CD14-positive monocyte (primary cell): ENCODE measurements around the gene DIRAS1. TPM values are rescaled to one million over a fixed set of nuclear protein-coding genes. Genes with fewer than 3 reads are reported as not detected.
"Not testable (repeated sequence)": the region's sequence is repeated elsewhere in the genome, so short reads cannot be mapped to it uniquely, and the experiment has no call there.

Experiments
- DNase-seq, 3 donors: peaks; one replicate each; pipeline ENCODE4 v3.0.0-alpha.2; 2011 to 2022
- H2AFZ ChIP-seq: 2 replicates; pipeline ENCODE4 v1.6.0; 2012; ENCODE audit warnings: mild to moderate bottlenecking, low read depth, low read length, inconsistent platforms; ENCODE audit not compliant: insufficient read depth, poor library complexity, severe bottlenecking
- H3K27ac ChIP-seq, 2 donors: 1 replicate in 1 of 2; 2 replicates in 1 of 2; pipeline ENCODE4 v1.5.1; 2012 to 2013; ENCODE audit warnings: low read length in 2 of 2, control low read depth in 1 of 2, inconsistent platforms in 1 of 2, low read depth in 1 of 2, mild to moderate bottlenecking in 1 of 2
- H3K27me3 ChIP-seq, 2 donors: one replicate each; pipeline versions ENCODE4 v1.6.0 to v1.6.1; 2011 to 2013; ENCODE audit warnings: low read length in 2 of 2; ENCODE audit not compliant: control insufficient read depth in 2 of 2, insufficient read depth in 2 of 2
- H3K36me3 ChIP-seq, 2 donors: replicated peaks in 1 of 2; 1 replicate in 1 of 2; 2 replicates in 1 of 2; pipeline versions ENCODE4 v1.5.1 to v1.6.1; 2012 to 2013; ENCODE audit warnings: low read length in 2 of 2, control low read depth in 1 of 2, inconsistent platforms in 1 of 2, mild to moderate bottlenecking in 1 of 2; ENCODE audit not compliant: insufficient read depth in 2 of 2, control insufficient read depth in 1 of 2
- H3K4me1 ChIP-seq, 2 donors: 1 replicate in 1 of 2; 2 replicates in 1 of 2; pipeline versions ENCODE4 v1.5.1 to v1.6.1; 2012 to 2013; ENCODE audit warnings: low read length in 2 of 2, control low read depth in 1 of 2, inconsistent platforms in 1 of 2, mild to moderate bottlenecking in 1 of 2, moderate library complexity in 1 of 2; ENCODE audit not compliant: insufficient read depth in 2 of 2, control insufficient read depth in 1 of 2
- H3K4me2 ChIP-seq: replicated peaks from 2 replicates; pipeline ENCODE3; 2012; ENCODE audit warnings: low read length, moderate library complexity, mild to moderate bottlenecking; ENCODE audit not compliant: poor library complexity, severe bottlenecking; ENCODE audit errors: extremely low read depth
- H3K4me3 ChIP-seq, 3 experiments: fragments of 200-600 bp in 1 of 3; sonication (generic) in 1 of 3; replicated peaks in 1 of 3; 1 replicate in 2 of 3; 2 replicates in 1 of 3; pipeline ENCODE4 v1.5.1; 2011 to 2013; ENCODE audit warnings: low read length in 3 of 3, mild to moderate bottlenecking in 3 of 3, control low read depth in 2 of 3, low read depth in 2 of 3, inconsistent platforms in 1 of 3, moderate library complexity in 1 of 3
- H3K79me2 ChIP-seq: 2 replicates; pipeline ENCODE4 v1.6.0; 2012; ENCODE audit warnings: mild to moderate bottlenecking, control low read depth, inconsistent platforms, low read length, moderate library complexity; ENCODE audit not compliant: insufficient read depth
- H3K9ac ChIP-seq: 2 replicates; pipeline ENCODE4 v1.6.0; 2017; ENCODE audit warnings: low read length, mild to moderate bottlenecking; ENCODE audit not compliant: insufficient read depth, poor library complexity, severe bottlenecking
- H3K9me3 ChIP-seq, 2 donors: replicated peaks in 1 of 2; 1 replicate in 1 of 2; 2 replicates in 1 of 2; pipeline versions ENCODE4 v1.5.1 to v1.6.1; 2012 to 2013; ENCODE audit warnings: low read length in 2 of 2, control low read depth in 1 of 2; ENCODE audit not compliant: control insufficient read depth in 1 of 2, insufficient read depth in 1 of 2
- H4K20me1 ChIP-seq: 2 replicates; pipeline ENCODE4 v1.6.0; 2012; ENCODE audit warnings: mild to moderate bottlenecking, low read length, control low read depth, moderate library complexity; ENCODE audit not compliant: insufficient read depth
- H3K27ac Mint-ChIP-seq, 7 donors: one replicate each; pipeline ENCODE4 v1.8.0; 2020; ENCODE audit warnings: mild to moderate bottlenecking in 7 of 7, mixed read lengths in 7 of 7, moderate library complexity in 6 of 7, inconsistent platforms in 2 of 7
- H3K27me3 Mint-ChIP-seq, 3 donors: one replicate each; pipeline ENCODE4 v1.8.0; 2021 to 2022; ENCODE audit warnings: low read depth in 3 of 3, mild to moderate bottlenecking in 3 of 3, mixed read lengths in 3 of 3, moderate library complexity in 3 of 3, inconsistent platforms in 1 of 3
- H3K36me3 Mint-ChIP-seq, 2 donors: one replicate each; pipeline ENCODE4 v1.8.0; 2020; ENCODE audit warnings: mixed read lengths in 2 of 2, inconsistent platforms in 1 of 2, mild to moderate bottlenecking in 1 of 2
- H3K4me1 Mint-ChIP-seq: one replicate; pipeline ENCODE4 v1.8.0; 2020; ENCODE audit warnings: mild to moderate bottlenecking, mixed read lengths
- H3K4me3 Mint-ChIP-seq, 2 donors: one replicate each; pipeline ENCODE4 v1.8.0; 2020; ENCODE audit warnings: mild to moderate bottlenecking in 2 of 2, mixed read lengths in 2 of 2, moderate library complexity in 1 of 2
- H3K9me3 Mint-ChIP-seq, 7 donors: one replicate each; pipeline ENCODE4 v1.8.0; 2020 to 2022; ENCODE audit warnings: mixed read lengths in 7 of 7, mild to moderate bottlenecking in 6 of 7, moderate library complexity in 6 of 7, inconsistent platforms in 2 of 7
- CTCF ChIP-seq: fragments of 200-600 bp; IDR thresholded peaks from one replicate; pipeline ENCODE4 v1.8.0; 2022; ENCODE audit warnings: antibody characterized with exemption, mild to moderate bottlenecking
- WGBS: methylation state at CpG from one replicate; pipeline ENCODE4 v1.1.5; 2013; ENCODE audit warnings: missing lambda C conversion rate; ENCODE audit not compliant: insufficient coverage; 5-methylcytosine and 5-hydroxymethylcytosine counted together
- intact Hi-C, 2 donors: fragments of 100-400 bp; cut with micrococcal nuclease; formaldehyde crosslinking; loops; one replicate each; pipeline versions ENCODE4 v1.15.0 to v1.15.1; 2023
- polyA plus RNA-seq, 3 donors: library from polyadenylated mRNA; depleted of rRNA in 1 of 3; unstranded in 2 of 3; stranded (reverse) in 1 of 3; fragments of 300-500 nt in 2 of 3; fragments of >200 nt in 1 of 3; fragmentation: Illumina TruSeq in 2 of 3; gene quantifications; 1 replicate in 2 of 3; 2 replicates in 1 of 3; pipeline ENCODE4 v1.2.3, GENCODE V29; 2012 to 2021

The DIRAS1 gene
- polyA plus RNA-seq, 3 donors: 0.04 TPM; not detected in 2

- H3K4me3 Mint-ChIP-seq, H3K4me2 ChIP-seq, H3K27ac ChIP-seq, H3K9ac ChIP-seq, H3K79me2 ChIP-seq, H4K20me1 ChIP-seq, intact Hi-C loops, H2AFZ ChIP-seq, H3K4me3 ChIP-seq, DNase-seq, H3K27ac Mint-ChIP-seq, H3K36me3 Mint-ChIP-seq, H3K36me3 ChIP-seq, H3K27me3 ChIP-seq: not testable (repeated sequence)
- 67% methylated on average over 3 of the region's 3 CpGs for WGBS
- peaks cover 15% of the 10 kb centered on the region for H3K4me1 Mint-ChIP-seq
- peaks cover 10 to 22% (median 13%) of the 10 kb centered on the region in 7 donors for H3K9me3 Mint-ChIP-seq
- peaks cover 0 to 16% (median 8%) of the 10 kb centered on the region in 3 donors for H3K27me3 Mint-ChIP-seq
- H3K9me3 ChIP-seq: peaks cover 14% of the 10 kb centered on the region in 2 donors
- peaks cover 0 to 13% of the 10 kb centered on the region in 2 donors for H3K4me1 ChIP-seq
Observed at GRCh38 chr19:2713170-2713569, 8.0 kb downstream of the DIRAS1 start.

- H3K27me3 Mint-ChIP-seq: peaks cover 0 to 8% (median 5%) of the 10 kb centered on the region in 3 donors
- H3K9ac ChIP-seq: no peak overlapping the region
- no peaks in the 10 kb centered on the region for H3K36me3 Mint-ChIP-seq
- peaks cover 14% of the 10 kb centered on the region in 2 donors for H3K9me3 ChIP-seq
- no peak overlapping the region for H3K27ac ChIP-seq
- no peak overlapping the region for H3K4me3 ChIP-seq
- DNase-seq: peak in 1 of 3 donors; percentile 2
- H3K79me2 ChIP-seq: no peaks in the 10 kb centered on the region
- H3K27ac Mint-ChIP-seq: no peak overlapping the region
- H3K4me2 ChIP-seq: no peak overlapping the region
- peaks cover 10 to 22% (median 13%) of the 10 kb centered on the region in 7 donors for H3K9me3 Mint-ChIP-seq
- H3K4me1 ChIP-seq: peaks cover 0 to 13% of the 10 kb centered on the region in 2 donors
- 100% methylated on average over 2 of the region's 5 CpGs for WGBS
- peaks cover 15% of the 10 kb centered on the region for H3K4me1 Mint-ChIP-seq
- no peaks in the 10 kb centered on the region for H3K27me3 ChIP-seq
- intact Hi-C loops: no loop called here
- no peaks in the 10 kb centered on the region for H4K20me1 ChIP-seq
- no peaks in the 10 kb centered on the region for H3K36me3 ChIP-seq
- H3K4me3 Mint-ChIP-seq: no peak overlapping the region
- TF ChIP-seq CTCF: no peak
- H2AFZ ChIP-seq: no peak overlapping the region
Observed at GRCh38 chr19:2711875-2712205, 9.3 kb downstream of the DIRAS1 start.
